SK-N-SH treated with all-trans-retinoic acid at 6 μM for 48 hours (cell line): ENCODE data around the gene TPGS1.

Experiments used
- ARNTL ChIP-seq: fragments of 450-650 bp; formaldehyde crosslinking; IDR thresholded peaks from 2 replicates; pipeline ENCODE4 v1.5.0; 2020; ENCODE audit warnings: low read depth, mild to moderate bottlenecking, moderate library complexity, borderline replicate concordance
- BACH2 ChIP-seq: fragments of 250-450 bp; sonication (Bioruptor Pico); IDR thresholded peaks from 2 replicates; pipeline ENCODE4 v1.9.0; 2021; ENCODE audit warnings: mild to moderate bottlenecking, borderline replicate concordance
- ESRRG ChIP-seq: fragments of 250-450 bp; sonication (Bioruptor Pico); IDR thresholded peaks from 2 replicates; pipeline ENCODE4 v1.6.1; 2021; ENCODE audit warnings: mild to moderate bottlenecking
- GLIS3 ChIP-seq: fragments of 250-450 bp; sonication (Bioruptor Pico); IDR thresholded peaks from 2 replicates; pipeline ENCODE4 v1.5.0; 2020; ENCODE audit warnings: mild to moderate bottlenecking, moderate library complexity
- OSR1 ChIP-seq: fragments of 250-450 bp; sonication (Bioruptor Pico); IDR thresholded peaks from 2 replicates; pipeline ENCODE4 v1.8.0; 2022; ENCODE audit warnings: moderate library complexity, mild to moderate bottlenecking, inconsistent platforms
- PATZ1 ChIP-seq: fragments of 250-450 bp; sonication (Bioruptor Pico); IDR thresholded peaks from 2 replicates; pipeline ENCODE4 v1.8.0; 2020; ENCODE audit warnings: mild to moderate bottlenecking, moderate library complexity, borderline replicate concordance
- PPARA ChIP-seq: fragments of 250-450 bp; sonication (Bioruptor Pico); IDR thresholded peaks from 2 replicates; pipeline ENCODE4 v1.5.0; 2020; ENCODE audit warnings: mild to moderate bottlenecking, borderline replicate concordance
- RARB ChIP-seq: fragments of 250-450 bp; sonication (Bioruptor Pico); IDR thresholded peaks from 2 replicates; pipeline ENCODE4 v1.8.0; 2021; ENCODE audit warnings: mild to moderate bottlenecking, moderate library complexity
- TCF4 ChIP-seq: fragments of 250-450 bp; sonication (Bioruptor Pico); IDR thresholded peaks from 2 replicates; pipeline ENCODE4 v1.8.0; 2021; ENCODE audit warnings: mild to moderate bottlenecking, moderate library complexity, borderline replicate concordance
- ZFP3 ChIP-seq: fragments of 250-450 bp; sonication (Bioruptor Pico); IDR thresholded peaks from 2 replicates; pipeline ENCODE4 v1.5.0; 2020; ENCODE audit warnings: mild to moderate bottlenecking, moderate library complexity
- ZNF565 ChIP-seq: fragments of 450-650 bp; formaldehyde crosslinking; conservative IDR thresholded peaks from 2 replicates; pipeline ENCODE4 v1.5.0; 2020; ENCODE audit warnings: low read depth, mild to moderate bottlenecking, moderate library complexity
- ZNF8 ChIP-seq: fragments of 450-650 bp; formaldehyde crosslinking; IDR thresholded peaks from 2 replicates; pipeline ENCODE4 v1.5.0; 2020; ENCODE audit warnings: mild to moderate bottlenecking, moderate library complexity
- TF ChIP-seq, protein P1 (sequence below): fragments of 250-450 bp; sonication (Bioruptor Pico); IDR thresholded peaks from 2 replicates; pipeline ENCODE4 v1.5.1; 2021; ENCODE audit warnings: mild to moderate bottlenecking, moderate library complexity
- TF ChIP-seq, protein P2 (sequence below): fragments of 250-450 bp; sonication (Bioruptor Pico); IDR thresholded peaks from 2 replicates; pipeline ENCODE4 v1.8.0; 2021; ENCODE audit warnings: low read depth, mild to moderate bottlenecking, moderate library complexity, borderline replicate concordance

DNA sequence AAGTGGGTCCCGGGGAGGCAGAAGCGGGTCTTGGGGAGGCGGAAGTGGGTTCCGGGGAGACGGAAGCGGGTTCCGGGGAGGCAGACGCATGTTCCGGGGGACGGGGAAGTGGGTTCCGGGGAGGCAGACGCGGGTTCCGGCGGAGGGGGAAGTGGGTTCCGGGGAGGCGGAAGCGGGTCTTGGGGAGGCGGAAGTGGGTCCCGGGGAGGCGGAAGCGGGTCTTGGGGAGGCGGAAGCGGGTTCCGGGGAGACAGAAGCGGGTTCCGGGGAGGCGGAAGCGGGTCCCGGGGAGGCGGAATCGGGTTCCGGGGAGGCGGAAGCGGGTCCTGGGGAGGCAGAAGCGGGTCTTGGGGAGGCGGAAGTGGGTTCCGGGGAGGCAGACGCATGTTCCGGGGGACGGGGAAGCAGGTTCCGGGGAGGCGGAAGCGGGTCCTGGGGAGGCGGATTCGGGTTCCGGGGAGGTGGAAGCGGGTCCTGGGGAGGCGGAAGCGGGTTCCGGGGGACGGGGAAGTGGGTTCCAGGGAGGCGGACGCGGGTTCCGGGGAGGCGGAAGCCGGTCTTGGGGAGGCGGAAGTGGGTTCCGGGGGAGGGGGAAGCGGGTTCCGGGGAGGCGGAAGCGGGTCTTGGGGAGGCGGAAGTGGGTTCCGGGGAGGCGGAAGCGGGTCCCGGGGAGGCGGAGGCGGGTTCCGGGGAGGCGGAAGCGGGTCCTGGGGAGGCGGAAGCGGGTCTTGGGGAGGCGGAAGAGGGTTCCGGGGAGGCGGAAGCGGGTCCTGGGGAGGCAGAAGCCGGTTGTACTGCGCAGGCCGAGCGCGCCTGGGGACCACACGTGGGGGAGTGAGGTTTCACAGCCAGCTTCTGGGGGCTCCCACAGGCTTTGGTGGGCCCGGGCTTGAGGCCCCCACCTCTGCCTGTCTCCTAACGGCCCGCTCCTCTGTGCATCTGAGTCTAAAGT is 48.9 kb upstream of the TPGS1 start:
- TF ChIP-seq ESRRG (CRISPR knock-in tag) = no peak
- TF ChIP-seq OSR1 (CRISPR knock-in tag) = no peak
- no peak for TF ChIP-seq PATZ1 (CRISPR knock-in tag)
- TF ChIP-seq TCF4 (CRISPR knock-in tag) = no peak
- no peak for TF ChIP-seq BACH2 (CRISPR knock-in tag)
- no peak for TF ChIP-seq ZNF565
- no peak for TF ChIP-seq ARNTL
- TF ChIP-seq GLIS3 (CRISPR knock-in tag) = no peak
- TF ChIP-seq ZFP3 (CRISPR knock-in tag) = no peak
- TF ChIP-seq, protein P1, sequence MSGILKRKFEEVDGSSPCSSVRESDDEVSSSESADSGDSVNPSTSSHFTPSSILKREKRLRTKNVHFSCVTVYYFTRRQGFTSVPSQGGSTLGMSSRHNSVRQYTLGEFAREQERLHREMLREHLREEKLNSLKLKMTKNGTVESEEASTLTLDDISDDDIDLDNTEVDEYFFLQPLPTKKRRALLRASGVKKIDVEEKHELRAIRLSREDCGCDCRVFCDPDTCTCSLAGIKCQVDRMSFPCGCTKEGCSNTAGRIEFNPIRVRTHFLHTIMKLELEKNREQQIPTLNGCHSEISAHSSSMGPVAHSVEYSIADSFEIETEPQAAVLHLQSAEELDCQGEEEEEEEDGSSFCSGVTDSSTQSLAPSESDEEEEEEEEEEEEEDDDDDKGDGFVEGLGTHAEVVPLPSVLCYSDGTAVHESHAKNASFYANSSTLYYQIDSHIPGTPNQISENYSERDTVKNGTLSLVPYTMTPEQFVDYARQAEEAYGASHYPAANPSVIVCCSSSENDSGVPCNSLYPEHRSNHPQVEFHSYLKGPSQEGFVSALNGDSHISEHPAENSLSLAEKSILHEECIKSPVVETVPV (CRISPR knock-in tag) = no peak
- TF ChIP-seq RARB (CRISPR knock-in tag) = no peak
- no peak for TF ChIP-seq ZNF8 (CRISPR knock-in tag)
- no peak for TF ChIP-seq PPARA
- TF ChIP-seq, protein P2, sequence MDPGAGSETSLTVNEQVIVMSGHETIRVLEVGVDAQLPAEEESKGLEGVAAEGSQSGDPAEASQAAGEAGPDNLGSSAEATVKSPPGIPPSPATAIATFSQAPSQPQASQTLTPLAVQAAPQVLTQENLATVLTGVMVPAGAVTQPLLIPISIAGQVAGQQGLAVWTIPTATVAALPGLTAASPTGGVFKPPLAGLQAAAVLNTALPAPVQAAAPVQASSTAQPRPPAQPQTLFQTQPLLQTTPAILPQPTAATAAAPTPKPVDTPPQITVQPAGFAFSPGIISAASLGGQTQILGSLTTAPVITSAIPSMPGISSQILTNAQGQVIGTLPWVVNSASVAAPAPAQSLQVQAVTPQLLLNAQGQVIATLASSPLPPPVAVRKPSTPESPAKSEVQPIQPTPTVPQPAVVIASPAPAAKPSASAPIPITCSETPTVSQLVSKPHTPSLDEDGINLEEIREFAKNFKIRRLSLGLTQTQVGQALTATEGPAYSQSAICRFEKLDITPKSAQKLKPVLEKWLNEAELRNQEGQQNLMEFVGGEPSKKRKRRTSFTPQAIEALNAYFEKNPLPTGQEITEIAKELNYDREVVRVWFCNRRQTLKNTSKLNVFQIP (CRISPR knock-in tag) = no peak
